GM10248 (cell line): ENCODE results near the gene PEAK1.

Source experiments
- CTCF ChIA-PET: fragments of 300-600 bp; sonication (Branson Sonifier 250); formaldehyde crosslinking; extraction: SDS; loops from one replicate; lab custom pipeline; 2021; ENCODE audit warnings: antibody characterized with exemption; lab: Yijun Ruan, JAX
- POLR2A ChIA-PET: fragments of 350-650 bp; sonication (Branson Sonifier 250); formaldehyde crosslinking; extraction: SDS; loops from one replicate; lab custom pipeline; 2020; ENCODE audit warnings: antibody characterized with exemption; lab: Yijun Ruan, JAX
- DNase-seq: peaks from one replicate; pipeline ENCODE4 v3.0.0; 2012; ENCODE audit errors: extremely low spot score
- CTCF ChIP-seq: IDR thresholded peaks from 2 replicates; pipeline ENCODE4 v1.5.1; 2012; ENCODE audit warnings: mild to moderate bottlenecking, low read depth; ENCODE audit errors: extremely low read depth, missing control alignments, control extremely low read depth

The PEAK1 gene

GRCh38 chr15:77311618-77312398 is 108.1 kb downstream of the PEAK1 start:
- ChIA-PET POLR2A (no interaction called here), CTCF (interaction anchor here (0.9 kb wide), 1 partner anchor 12 kb away, joined by 3 read pairs; no protein-coding TSS in a partner anchor)
- no peak for TF ChIP-seq CTCF
- no peak for DNase-seq

- ChIA-PET CTCF (interaction anchor here (0.9 to 1.6 kb wide), 2 partner anchors 8 to 13 kb away, joined by 3 to 4 read pairs; no protein-coding TSS in a partner anchor), POLR2A (no interaction called here)
- no peak for TF ChIP-seq CTCF
- no peak for DNase-seq
These were observed 108.9 kb downstream of the PEAK1 start for GRCh38 chr15:77311020-77311419.

GRCh38 chr15:77309392-77309791 is 110.5 kb downstream of the PEAK1 start:
- CTCF ChIA-PET = interaction anchor here (1.6 to 1.7 kb wide), 2 partner anchors 9 to 27 kb away, joined by 4 to 6 read pairs; no protein-coding TSS in a partner anchor
- no peak for TF ChIP-seq CTCF

GRCh38 chr15:77305953-77306352 is 114.0 kb downstream of the PEAK1 start:
- POLR2A ChIA-PET = no interaction called here
- DNase-seq = no peak
- TF ChIP-seq CTCF = no peak
- CTCF ChIA-PET = no interaction called here

More at GRCh38 chr15:77309392-77309791, 110.5 kb downstream of the PEAK1 start:
- no peak for DNase-seq
- POLR2A ChIA-PET = no interaction called here

GRCh38 chr15:77296773-77297337 is 123.0 kb downstream of the PEAK1 start:
- DNase-seq = no peak
- no peak for TF ChIP-seq CTCF
- POLR2A ChIA-PET = no interaction called here
- CTCF ChIA-PET = interaction anchor here (1.4 to 3.5 kb wide), 2 partner anchors 11 to 12 kb away, joined by 6 to 12 read pairs; no protein-coding TSS in a partner anchor

- DNase-seq = no peak
- TF ChIP-seq CTCF = no peak
- ChIA-PET POLR2A (no interaction called here), CTCF (interaction anchor here (3.5 kb wide), 1 partner anchor 11 kb away, joined by 12 read pairs; no protein-coding TSS in a partner anchor)
These were observed 124.5 kb downstream of the PEAK1 start for GRCh38 chr15:77295446-77295845.
